GM21786 (cell line): ENCODE results near the gene SEMA7A.

Experiments
- ATAC-seq: cut with Tn5 transposase; IDR thresholded peaks from one replicate; pipeline ENCODE4 v1.9.1; 2021; ENCODE audit not compliant: unreplicated experiment

Gene SEMA7A

DNA sequence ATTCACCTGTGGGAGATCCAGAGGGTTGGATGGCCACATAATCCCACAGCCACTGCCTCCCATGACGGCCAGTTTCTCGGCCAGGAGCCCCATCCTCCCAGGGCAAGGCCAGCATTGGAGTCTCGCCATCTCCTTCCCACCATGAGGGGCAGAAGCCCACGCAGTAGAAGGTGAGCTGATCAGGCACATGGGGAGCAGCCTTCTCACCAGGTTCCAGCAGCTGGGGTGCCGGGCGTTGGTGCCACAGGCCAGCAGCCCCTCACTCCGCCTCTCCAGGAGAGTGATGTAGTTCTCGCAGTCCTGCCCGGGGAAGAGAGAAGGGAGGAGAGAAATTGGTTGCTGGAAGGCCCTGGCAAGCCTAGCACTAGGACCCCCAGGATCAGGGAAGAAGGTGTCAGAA, 16.1 kb downstream of the SEMA7A start:
- ATAC-seq = no peak

DNA sequence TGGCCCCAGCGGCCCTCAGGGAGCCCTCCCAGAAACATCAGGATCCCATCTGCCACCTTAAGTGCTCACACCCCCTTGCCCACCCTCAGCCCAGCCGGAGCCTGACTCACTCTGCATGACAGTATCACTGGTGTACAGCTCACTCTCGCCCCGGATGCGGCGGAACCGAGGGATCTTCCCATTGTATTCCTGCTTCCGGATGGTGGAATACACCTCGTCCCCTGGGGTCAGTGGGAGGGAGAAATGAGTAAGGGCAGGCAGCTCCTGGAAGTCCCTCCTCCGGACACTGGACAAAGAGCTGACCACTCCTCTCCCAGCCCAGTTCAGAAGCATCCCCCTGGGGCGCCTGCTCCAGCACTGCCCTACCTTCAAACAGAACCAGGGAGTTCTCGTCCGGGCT, 16.5 kb downstream of the SEMA7A start:
- no peak for ATAC-seq

DNA sequence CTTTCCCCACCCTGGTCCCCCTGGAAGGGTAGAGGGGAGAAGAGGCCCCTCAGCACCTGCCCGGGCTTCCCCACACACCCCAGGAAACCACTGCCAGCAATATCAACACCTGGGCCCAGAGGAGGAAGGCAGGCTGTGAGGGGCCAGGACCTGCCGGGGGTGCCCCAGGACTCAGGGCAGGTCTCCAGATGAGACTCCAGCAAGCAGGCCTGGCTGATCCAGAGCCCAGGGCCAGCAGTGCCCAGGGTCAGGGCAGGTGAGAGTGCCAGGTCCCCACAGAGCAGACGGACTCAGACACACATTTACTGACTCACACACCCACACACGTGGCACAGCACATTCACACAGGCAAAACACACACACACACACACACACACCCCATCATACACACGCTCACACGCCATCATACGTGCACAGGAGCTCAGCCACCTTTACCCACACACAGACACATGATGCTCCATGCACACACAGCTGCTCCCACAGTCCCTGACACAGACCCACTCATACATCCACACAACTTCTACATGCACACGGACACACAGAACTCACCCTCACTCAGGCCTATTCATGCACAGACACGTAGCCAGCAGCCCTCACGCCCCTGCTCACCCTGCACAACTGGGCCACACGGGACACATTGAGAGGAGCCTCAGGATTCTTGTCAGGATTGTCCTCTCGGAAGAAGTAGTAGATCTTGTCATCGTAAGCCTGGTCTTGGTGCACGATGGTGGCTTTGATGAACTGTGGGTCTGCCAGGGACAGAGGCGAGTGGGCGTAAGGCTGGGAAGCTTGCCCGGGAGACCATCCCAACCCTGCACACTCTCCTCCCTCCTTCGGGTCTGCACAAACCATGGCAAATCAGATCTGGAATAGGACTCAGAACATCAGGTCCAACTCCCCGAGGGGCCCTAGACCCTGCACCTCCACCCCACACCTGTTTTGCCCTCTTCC, 17.5 kb downstream of the SEMA7A start:
- ATAC-seq = no peak

DNA sequence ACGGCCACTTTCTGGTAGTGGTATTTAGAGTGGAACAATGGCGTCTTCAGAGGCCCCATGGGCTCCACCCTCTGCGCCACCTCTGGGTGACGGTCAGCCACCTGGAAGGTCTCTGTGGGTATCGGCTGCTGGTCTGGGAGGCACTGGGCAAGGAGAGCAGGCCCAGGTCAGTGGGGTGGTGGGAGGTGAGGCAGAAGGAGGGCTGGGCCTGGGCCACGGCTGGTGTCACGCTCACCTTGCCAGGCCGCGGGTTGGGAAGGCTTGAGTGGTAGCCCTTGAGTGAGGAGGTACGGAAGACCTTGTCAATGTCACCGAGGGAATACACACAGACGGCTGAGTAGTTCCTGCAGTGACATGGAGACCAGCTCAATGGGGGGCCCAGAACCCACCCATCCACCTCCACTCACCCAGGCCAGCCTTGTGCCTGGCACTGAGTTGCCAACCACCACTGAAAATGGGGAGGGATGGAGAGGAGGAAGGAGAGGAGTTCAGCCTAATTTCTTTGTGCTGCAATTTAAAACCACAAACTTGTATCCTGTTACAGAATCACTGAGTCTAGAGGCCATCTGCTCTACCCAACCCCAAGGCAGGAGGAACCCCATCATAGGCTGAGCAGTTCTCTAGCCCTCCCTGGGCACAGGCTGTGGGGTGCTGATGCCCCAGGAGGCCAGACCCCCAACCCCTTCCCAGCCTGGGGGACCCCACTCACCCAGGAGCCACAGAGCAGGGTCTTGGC, 19.0 kb downstream of the SEMA7A start:
- ATAC-seq = no peak

DNA sequence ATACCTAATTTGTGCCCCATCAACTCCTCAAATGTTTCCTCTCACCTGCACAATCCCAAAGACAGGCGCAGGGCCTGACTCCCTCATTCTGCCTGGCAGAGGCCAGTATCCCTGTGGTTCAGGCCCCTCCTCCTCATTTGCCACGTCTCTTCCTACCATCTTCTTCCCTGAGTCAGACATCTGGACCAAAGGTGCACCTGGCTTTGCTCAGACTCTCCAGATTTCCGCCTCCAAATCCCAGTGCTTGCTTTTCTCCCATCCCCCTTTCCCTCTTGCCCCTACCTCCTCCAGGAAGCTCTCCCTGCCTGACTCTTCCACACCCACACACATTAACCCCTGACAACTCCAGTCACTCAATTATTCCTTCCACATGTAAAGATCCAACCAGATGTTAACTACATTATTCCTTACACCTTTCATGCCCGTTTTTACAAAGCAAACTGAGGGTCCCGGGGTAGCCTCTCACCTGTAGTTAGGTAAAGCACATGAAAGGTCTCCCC, 19.6 kb downstream of the SEMA7A start:
- ATAC-seq = no peak

DNA sequence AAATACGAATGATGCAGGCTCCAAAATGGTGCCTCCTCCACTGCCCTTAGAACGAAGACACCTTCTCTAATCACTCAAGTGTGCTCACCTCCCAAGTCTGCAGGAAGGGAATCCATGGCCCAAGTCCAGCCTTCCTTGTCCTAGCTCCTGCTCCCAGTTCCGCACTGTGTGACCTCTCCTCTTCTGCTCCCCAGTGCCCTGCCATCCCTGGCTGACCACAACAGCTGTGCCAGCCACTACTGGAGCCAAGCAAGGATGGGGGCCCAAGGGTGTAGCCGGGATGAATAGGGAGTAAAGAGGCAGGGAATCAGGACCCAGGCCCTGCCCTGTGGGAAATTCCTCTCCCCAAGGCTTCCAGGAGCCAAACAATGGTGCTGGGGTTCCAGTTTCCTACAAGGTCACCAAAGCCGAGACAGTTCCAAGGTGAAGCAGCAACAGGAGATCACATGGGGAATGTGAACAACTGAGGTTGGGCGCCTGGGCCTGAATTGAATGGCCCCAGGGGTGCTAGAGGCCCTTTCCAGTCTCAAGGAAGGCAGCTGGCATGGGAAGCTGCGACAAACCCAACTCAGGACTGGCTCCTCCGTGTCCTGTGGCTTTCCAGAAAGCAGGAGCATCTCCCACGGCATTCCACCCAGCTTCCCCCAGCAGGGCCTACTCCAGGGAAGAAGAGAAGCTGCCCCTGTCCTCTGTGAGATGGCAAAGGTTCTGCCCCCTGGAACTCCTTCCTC, 20.2 kb downstream of the SEMA7A start:
- no peak for ATAC-seq

DNA sequence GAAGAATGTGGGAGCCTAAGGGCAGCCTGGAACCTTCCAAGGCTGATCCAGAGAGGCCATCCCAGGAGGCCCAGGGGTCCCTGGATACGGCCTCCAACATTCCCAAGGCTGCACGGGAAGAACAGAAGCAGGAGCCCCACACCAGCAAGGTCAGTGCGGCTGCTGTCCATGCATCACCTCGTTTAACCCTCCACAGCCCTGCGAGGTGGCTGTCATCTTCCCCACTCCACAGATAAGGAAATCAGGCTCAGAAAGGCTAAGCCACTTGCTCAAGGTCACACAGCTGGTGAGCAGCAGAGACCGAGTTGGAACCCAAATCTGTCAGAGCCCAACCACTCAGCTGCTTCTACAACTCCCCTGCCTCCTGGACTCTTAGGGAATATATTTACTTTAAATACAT, 21.6 kb downstream of the SEMA7A start:
- no peak for ATAC-seq

DNA sequence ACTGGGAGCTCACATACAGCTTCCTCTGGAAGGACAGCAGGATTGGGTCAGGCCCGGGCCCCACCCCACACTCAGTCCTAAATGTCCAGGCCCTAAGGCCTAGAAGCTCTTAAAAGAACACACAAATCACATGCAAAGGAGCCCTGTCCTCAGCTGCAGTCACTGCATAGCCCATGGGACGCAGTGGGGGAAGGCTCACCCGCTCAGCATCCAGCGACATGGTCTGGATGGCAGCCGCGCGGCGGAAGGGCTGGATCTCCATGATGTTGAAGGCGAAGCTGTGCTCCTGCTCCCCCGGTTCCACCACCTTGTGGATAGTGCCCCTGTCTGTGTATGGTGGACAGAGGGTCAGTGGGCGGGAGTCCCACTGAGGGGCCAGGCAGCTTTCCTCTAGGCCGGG, 22.1 kb downstream of the SEMA7A start:
- ATAC-seq = no peak

DNA sequence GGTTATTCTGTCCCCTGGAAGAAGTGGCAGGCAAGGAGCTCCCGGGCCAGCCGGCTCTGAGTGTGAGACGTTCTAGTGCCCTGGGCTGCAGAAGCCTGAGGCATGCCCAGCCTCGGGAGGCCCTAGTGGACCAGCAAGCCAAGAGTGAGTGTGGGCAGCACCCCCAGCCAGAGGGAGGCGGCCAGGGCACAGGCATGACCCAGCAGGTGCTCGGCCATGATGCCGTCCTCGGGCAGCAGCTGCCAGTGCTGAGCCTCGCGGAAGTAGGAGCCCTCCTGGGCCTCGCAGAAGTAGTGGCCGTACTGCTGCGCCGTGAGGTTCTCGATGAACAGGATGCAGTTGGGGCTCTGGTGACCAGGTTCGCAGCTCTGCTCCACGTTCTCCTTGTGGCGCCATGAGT, 23.3 kb downstream of the SEMA7A start:
- no peak for ATAC-seq

DNA sequence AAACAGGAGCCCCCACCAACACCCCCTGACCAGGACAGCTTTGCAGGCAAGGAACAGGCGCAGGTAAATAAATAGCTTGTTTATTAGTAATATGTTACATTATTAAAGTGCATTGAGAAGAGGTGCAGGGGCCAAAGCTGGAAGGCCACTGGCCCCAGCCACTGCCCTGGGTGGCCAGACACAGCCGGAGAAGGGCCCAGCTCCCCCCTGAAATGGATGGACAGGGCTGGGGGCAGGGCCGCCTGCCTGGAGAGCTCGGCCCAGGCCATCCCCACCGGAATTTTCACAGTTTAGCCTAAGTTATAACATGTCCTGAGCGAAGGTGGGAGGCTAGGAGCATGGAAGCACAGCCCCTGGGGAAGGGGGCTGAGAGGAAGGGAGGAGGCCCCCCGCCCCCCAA, 24.5 kb downstream of the SEMA7A start:
- no peak for ATAC-seq

DNA sequence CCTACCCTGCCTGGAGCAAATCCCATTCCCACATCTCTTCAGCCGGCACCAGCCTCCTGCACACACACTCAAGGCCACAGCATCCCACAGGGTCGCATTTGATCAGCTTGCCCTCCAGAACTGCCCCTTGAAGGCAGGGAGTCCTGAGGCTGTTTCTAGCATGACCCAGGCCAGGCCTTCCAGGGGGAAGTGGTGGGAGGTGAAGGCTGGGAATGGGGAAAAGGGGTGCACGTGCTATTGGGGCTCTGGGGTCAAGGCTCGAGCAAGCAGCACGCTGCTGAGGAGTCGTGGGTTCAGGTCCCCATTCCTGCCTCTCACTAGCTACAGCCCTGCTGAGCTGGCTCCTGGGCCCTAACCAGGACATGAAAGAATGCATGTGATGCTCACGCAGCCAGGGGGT, 24.9 kb downstream of the SEMA7A start:
- no peak for ATAC-seq

DNA sequence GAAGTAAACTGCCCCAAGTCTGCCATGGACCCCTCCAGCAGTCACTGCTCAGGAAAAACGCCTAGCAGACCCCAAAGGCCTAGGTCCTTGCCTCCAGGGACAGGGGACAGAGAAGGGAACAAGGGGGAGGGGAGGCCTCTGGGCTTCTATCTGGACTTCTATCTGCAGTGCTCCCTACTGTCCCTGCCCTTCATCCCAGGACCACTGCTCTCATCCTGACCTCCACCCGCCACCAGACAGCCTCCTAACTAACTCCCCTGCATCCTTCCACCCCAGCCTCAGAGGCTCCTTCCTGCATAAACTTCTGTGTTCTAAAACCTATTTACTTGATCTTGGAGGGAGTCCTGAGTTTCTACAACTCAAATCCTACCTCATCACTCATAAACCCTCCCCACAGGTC, 25.4 kb downstream of the SEMA7A start:
- no peak for ATAC-seq

DNA sequence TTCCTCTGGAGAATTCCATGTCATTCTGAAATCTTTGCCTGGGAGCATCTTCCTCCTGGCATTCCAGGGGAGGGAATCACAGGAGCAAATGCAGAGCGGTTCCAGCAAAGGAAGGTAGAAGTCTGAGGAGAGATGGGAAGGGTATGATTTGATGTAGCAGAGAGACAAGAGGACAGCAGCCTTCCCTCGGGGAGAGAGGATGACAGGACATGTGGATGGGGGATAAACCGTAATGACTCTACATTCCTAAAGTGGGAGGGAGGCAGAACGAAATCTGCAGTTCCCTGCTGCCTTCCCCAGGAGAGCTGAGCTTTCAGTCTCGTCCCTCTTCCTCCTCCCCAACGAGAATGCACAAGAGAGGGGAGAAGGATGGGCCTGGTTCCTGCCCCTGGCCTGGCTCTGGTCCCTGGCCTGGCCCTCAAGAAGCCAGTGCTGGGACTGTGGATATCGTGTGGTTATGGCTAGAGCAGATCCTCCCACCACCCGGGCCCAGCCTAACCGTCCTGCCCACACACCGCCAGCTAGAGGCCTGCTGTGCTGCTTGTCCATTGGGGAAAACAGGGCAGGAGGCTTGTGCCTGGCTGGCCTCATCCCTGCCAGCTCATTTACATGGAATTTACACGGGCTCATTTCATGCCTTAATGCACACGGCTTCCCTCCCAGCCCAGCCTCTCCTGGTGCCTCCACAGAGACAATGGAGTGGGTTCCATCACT, 26.6 kb downstream of the SEMA7A start:
- ATAC-seq = no peak

DNA sequence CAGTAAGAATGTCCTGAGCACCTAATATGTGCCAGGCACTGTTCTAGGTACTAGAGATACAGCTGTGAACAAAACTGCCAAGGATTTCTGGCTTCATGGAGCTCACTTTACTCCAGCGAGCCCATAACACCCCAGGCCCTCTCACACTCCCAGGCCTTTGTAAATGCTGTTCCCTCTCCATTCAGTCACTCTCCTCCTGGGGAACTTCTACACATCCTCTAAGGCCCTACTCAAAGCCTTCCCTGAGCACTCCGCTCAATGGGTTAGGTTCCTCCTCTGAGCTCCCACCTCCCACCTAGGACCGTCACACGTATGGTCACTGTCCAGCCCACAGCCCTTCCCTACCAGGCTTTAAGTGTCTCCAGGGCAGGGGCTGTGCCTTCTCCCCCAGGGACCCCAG, 27.2 kb downstream of the SEMA7A start:
- no peak for ATAC-seq

DNA sequence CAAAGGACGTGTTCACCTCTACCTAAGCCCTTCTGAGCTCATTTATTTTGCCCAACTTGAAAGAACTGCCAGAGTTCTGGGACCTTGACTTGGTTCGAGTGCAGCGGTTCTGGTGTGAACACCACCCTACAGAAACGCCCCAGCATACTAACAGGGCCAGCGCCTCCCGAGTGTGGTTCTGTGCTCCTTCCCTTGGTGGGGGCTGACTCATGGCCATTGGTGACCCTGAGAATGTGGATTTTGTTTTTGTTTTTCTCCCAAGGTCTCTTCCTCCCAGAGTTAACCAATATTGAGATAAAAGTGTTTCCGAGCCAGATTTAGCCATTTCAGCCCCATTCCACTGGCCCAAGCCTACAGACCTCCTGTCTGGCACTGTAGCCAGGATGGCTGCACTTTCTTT, 27.9 kb downstream of the SEMA7A start:
- no peak for ATAC-seq

DNA sequence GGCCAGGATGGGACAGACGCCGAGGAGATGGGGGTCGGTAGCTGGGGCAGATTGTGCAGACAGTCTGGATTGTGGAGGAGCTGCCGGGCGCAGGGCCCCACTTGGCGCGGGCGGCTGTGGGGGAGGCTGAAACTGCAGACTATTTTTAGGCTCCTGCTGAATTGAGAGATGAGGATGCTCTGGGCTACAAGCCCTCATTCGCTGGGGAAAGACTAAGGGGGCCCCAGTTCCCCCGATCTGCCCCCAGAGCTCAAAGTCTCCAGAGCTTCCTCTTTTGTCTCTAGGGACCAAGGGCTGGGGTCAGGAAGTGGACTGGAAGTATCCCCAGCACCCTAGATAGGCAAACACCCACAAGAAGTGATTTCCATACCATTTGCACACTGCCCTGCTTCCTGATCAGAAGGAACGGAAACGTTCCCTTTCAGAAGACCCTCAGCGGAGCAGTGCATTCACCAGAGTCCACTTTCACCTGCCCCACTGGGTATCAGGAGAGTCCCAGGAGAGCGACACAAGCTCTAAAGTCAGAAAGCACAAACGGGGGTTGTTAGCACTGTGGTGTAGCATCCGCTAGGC, 29.7 kb downstream of the SEMA7A start:
- peak; percentile 35 for ATAC-seq

DNA sequence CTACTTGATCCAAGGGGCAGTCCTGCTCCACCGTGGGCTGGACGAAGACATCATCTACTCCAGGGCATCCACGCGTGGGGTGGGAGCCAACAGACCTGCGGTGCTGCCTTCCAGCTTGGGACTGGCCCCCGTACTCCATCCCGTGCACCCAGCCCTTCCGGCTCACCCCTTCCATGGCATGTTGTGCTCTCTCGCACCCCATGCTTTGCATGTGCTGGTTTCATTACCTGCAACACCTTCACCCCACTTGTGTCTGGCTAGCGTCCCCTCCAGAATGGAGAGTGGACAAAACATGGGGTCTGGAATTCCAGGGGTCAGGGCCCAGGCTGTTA, 30.2 kb downstream of the SEMA7A start:
- peak; percentile 18 for ATAC-seq

DNA sequence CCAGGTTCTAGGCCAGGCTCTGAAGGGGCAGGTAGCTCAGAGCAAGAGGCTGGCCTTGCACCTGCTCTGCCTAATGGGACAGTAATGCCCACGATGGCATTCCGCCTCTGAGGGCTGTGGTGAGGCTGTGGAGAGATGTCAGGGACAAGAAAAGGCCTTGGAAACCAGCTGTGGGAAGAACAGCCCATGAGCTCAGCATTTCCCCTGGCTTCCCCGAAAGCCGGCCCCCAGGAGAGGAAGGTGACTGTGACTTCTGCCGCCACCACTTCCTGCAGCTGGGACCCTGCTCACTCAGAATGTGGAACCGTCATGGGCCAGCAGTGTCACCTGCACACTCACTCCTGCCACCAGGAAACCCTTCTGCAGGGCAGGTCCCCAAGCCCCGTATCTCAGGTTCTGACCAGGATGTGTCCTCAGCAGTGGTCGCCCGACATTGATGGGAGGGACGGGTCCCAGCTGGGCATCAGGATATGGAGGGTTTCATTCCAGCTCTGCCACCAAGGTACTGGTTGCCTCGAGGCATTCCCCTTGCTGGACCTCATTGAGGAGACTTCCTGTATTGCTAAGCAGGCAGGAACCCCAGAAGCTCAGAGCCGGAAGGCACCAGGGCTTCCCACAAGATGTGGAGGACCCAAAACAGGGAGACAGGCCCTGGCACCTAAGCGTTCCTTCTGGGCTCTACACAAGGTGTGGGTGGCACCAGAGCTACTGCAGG, 30.7 kb downstream of the SEMA7A start:
- peak; percentile 25 for ATAC-seq

DNA sequence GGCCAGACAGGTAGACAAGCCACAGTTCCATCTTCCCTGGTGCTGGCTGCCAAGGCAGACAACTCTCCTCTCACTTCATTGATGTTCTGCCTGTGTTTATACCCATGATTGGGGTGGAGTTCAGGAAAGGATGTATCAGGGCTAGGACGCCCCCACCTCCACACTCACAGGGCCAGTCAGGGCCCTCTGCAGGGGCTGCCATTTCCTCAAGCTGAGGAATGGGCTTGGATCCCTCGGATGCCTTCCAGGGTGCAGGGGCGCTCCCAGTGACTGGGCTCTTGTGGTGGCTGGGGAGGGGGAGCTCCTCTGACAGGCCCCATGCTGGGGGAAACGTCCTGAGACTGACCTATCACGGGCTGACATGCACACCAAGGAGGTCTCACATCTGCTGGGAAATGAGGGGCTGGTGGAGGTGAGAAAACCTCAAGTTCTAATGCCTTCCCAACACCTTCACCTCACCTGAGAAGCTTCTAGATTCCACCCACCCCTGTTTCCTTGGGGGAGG, 31.4 kb downstream of the SEMA7A start:
- no peak for ATAC-seq
